A549 treated with GW870086 at 1 μM for 4 hours (cell line): ENCODE measurements around the gene GGCT. TPM values are rescaled to one million over a fixed set of nuclear protein-coding genes. Genes with fewer than 3 reads are reported as not detected.

ENCODE experiments used
- total RNA-seq: library from RNA; stranded (reverse); fragments of 200-300 nt; extraction: Qiagen RNA extraction; gene quantifications from 5 replicates; pipeline ENCODE4 v1.2.3, GENCODE V29; 2022; ENCODE audit warnings: low read depth

The GGCT gene
- total RNA-seq = 75.8 to 83.3 TPM (median 79.1 TPM) in 5 replicates

DNA sequence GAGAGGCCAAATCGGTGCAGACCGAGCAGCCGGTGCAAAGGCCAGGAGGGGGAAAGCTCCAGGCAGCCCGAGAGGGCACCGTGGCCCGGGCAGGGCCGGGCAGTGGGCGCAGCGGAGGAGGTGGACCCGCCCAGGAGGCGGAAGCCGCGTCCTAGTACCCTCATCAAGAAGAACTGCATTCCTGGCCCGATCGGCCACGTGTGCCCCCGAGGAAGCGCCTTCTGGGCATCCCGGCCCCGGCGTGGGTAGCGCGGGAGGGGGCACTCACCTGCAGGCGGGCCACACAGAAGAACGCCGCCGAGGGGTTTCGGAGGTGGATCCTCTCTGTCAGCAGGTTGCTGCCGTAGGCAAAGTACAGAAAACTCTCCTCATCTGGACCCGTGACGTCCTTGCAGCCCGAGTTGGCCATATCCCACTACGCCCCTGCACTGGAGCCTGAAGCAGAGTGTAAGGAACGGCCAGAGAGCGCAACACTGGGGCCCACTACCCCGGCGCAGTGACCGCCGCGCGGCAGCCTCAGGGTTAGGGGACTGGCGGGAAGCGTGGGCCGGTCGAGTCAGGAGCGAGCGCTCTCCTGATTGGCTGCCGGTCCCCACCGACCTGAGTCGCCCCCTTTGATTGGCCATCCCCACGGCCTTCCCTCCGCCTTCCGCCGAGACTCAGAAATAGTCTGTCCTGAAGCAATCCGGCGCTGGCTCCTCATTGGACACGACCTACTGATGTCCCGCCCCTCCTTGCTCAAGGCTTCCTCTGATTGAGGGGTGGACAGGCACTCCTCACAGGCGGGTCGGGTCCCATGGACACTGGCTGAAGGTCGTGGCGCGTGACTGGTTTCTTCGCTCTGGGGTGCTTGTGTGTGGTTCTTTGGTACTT lies at the start of gene GGCT:
TSS of gene GGCT (minus strand) at position 529 of the 873 bp plus-strand sequence. CDS start at position 409, 120 bp downstream.

GRCh38 chr7:30478349-30479201 lies 26.1 kb downstream of the GGCT start, which contains the start of gene NOD1:
NOD1 (minus strand) TSS chr7:30478784; CDS start chr7:30456921, 21,863 bp downstream.

Other genes starting within 250 kb of the GGCT start
- 5.2 to 6.7 TPM (median 6.1 TPM) in 5 replicates for gene ZNRF2, start 220.2 kb downstream of the GGCT start, total RNA-seq
- 5.2 to 7.0 TPM (median 6.3 TPM) in 5 replicates for gene NOD1, start 26.0 kb downstream of the GGCT start, total RNA-seq
- gene GARS1, start 90.0 kb upstream of the GGCT start, total RNA-seq = 138 to 161 TPM (median 147 TPM) in 5 replicates
- 0.05 to 0.07 TPM in 2 of 5 replicates, not detected in the others for gene CRHR2, start 177.6 kb upstream of the GGCT start, total RNA-seq
- not detected in 5 replicates for gene INMT, start 247.3 kb upstream of the GGCT start, total RNA-seq